ENCODE results near the gene PROCA1. TPM values are rescaled to one million over a fixed set of nuclear protein-coding genes. Genes with fewer than 3 reads are reported as not detected.
A peak's percentile ranks its signal among the peaks of the same experiment; 100 is the strongest.

PROCA1 gene
- total RNA-seq, 4 donors from 2014 or later: 0.36 to 6.2 TPM; not detected in 2

DNA sequence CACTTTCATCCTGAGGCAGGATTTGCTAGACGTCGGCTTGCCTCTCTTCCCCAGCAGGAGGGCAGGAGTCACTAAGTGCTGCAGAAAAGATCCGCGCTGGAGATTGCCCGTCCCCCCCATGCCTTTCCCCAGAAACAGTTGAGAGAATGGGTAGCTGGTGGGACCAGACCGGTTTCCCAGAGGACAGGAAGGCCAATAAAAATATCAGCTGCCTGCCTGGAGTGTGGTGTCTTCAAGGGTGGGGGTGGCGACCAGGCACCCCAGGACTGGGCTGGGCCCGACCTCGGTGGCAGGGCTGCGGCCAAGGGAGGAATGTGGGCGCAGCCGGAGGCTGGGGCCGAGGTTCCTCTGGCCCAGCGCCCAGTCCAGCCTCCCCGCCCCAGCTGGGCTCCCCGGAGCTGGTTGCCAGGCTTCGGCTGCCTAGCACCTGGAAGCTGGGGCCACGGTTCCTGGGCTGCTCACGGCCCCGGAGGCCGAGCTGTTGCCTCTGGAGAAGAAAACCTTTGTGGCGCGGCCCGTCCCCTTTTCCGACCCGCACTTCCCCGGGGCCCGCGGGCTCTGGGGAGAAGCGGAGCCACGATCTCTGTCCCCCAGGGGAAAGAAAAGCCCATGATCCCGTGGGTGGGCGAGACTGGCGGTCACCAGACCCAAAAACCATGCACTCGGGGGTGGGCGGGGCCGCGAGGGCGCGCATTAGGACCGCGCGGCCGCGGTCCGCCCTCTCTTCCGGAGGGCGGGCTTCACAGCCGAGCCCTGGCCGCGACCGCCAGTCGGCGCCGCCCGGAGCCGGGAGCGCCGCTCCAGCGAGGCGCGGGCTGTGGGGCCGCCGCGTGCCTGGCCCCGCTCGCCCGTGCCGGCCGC lies 31.8 kb upstream of the PROCA1 start, which contains the start of gene TRAF4:
Gene TRAF4 (plus strand): TSS at position 769 of the 861 bp plus-strand sequence. CDS start 102 bp downstream, outside the sequence.
- Histone ChIP-seq H3K4me1 (peaks cover 72% of the 10 kb centered on the region), H3K36me3 (peaks cover 11% of the 10 kb centered on the region), H3K27me3 (no peaks in the 10 kb centered on the region), H3K4me3 (peak within 1 kb of the TSS; percentile 68), H3K9me3 (no peaks in the 10 kb centered on the region), H3K27ac (peak within 1 kb of the TSS; percentile 95)
- 2% methylated on average over 9 of the region's 70 CpGs for WGBS
- TF ChIP-seq POLR2A (IDR thresholded peaks at IDR 0.05) (peak; percentile 92), EP300 (IDR thresholded peaks at IDR 0.05) (no peak)
- TF ChIP-seq, protein P1, sequence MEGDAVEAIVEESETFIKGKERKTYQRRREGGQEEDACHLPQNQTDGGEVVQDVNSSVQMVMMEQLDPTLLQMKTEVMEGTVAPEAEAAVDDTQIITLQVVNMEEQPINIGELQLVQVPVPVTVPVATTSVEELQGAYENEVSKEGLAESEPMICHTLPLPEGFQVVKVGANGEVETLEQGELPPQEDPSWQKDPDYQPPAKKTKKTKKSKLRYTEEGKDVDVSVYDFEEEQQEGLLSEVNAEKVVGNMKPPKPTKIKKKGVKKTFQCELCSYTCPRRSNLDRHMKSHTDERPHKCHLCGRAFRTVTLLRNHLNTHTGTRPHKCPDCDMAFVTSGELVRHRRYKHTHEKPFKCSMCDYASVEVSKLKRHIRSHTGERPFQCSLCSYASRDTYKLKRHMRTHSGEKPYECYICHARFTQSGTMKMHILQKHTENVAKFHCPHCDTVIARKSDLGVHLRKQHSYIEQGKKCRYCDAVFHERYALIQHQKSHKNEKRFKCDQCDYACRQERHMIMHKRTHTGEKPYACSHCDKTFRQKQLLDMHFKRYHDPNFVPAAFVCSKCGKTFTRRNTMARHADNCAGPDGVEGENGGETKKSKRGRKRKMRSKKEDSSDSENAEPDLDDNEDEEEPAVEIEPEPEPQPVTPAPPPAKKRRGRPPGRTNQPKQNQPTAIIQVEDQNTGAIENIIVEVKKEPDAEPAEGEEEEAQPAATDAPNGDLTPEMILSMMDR (IDR thresholded peaks at IDR 0.05): peak in 1 of 2 donors; percentile 22
- DNase-seq (ENCODE audit: low spot score in 2 of 2): peak in 1 of 2 donors; percentile 88

DNA sequence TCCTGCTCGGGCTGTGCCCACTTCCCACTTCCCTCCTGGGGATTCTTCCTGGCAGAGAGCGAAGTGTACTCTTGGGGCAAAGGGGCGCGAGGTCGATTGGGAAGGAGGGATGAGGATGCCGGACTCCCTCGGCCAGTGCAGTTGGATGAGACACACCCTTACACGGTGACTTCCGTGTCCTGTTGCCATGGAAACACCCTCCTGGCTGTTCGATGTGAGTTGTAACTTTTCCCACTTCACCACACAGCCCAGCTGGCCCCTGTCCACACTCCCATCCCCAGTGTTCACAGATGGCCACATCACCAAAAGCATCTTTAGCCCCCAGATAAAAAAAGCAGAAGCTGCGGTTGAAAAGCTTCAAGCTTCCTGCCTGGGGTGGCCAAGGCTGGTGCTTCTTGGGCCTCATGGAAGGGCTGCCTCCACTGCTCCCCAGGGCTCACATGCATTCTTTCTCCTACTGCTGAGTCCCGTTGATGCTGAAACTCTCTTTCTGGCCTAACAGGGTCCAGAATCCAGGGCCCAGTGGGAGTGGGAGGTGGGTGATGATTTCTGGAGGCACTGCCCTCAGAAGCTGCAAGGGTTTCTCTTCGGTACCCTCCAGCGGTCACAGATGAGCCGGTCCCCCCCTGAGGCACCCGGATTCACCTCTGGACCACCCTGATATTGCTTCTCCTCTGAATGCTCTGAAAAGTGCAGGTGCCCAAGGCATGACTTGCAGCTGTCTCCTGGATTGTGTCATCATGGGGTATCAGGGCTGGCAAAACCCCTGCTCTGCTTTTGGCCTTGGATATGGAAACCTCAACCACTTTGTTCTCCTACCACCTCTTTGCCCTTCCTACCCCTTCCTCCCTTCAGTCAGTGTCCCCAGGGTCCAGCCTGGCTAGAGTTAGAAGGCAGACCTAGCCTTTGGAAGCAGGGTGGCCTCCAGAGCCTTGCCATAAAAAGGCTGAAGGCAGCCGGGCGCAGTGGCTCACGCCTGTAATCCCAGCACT lies 30.0 kb upstream of the PROCA1 start:
- TF ChIP-seq, protein P1 (IDR thresholded peaks at IDR 0.05): no peak
- TF ChIP-seq POLR2A (IDR thresholded peaks at IDR 0.05): no peak
- TF ChIP-seq POLR2AphosphoS5 (IDR thresholded peaks at IDR 0.05): no peak
- no peak for TF ChIP-seq EP300 (IDR thresholded peaks at IDR 0.05)
- DNase-seq (ENCODE audit: low spot score in 2 of 2): no peak
- H3K4me3 ChIP-seq: no peak overlapping the region
- WGBS: 77% methylated on average over 19 of the region's 19 CpGs
- no peaks in the 10 kb centered on the region for H3K27me3 ChIP-seq
- no peaks in the 10 kb centered on the region for H3K9me3 ChIP-seq
- no peaks in the 10 kb centered on the region for H3K36me3 ChIP-seq
- H3K27ac ChIP-seq: no peak overlapping the region
- H3K4me1 ChIP-seq: peaks cover 55% of the 10 kb centered on the region

DNA sequence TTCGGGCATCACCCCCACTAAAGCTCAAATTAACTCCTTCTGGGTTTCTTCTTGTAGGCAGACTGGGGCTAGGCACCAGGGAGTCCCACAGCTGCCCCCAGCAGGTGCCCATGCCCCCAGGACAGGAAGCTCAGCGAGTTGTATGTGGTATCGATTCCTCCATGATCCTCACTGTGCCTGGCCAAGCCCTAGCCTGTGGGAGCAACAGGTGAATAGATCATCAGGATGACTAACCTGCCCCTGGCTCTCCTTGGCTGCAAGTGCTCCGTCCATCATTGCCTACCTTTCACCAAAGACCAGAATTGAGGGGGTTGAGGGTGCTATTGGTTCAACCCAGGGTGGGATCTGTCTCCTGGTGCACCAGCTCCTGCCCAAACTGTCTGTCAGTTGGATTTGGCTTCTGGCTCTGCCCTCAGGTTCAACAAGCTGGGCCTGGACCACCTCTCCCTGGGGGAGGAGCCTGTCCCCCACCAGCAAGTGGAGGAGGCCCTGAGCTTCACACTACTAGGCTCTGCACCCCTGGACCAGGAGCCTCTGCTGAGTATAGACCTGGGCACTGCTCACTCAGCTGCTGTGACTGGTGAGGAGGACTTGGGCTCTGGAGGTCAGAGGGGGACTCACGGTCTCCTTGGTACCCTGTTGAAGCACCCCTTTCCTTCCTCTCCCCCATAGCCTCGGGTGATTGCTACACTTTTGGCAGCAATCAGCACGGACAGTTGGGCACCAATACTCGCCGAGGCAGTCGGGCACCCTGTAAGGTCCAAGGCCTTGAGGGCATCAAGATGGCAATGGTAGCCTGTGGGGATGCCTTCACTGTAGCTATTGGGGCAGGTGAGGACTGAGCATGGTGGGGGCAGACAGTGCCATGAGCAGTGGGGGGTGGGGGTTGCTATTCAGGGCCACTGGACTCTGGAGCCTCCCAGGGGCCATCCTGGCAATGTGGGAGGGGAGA lies 29.0 kb upstream of the PROCA1 start:
- Histone ChIP-seq H3K27me3 (no peaks in the 10 kb centered on the region), H3K4me1 (peaks cover 45% of the 10 kb centered on the region), H3K4me3 (no peak overlapping the region), H3K36me3 (no peaks in the 10 kb centered on the region), H3K27ac (no peak overlapping the region), H3K9me3 (no peaks in the 10 kb centered on the region)
- no peak for DNase-seq (ENCODE audit: low spot score in 2 of 2)
- TF ChIP-seq EP300 (IDR thresholded peaks at IDR 0.05) (no peak), POLR2AphosphoS5 (IDR thresholded peaks at IDR 0.05) (no peak), POLR2A (IDR thresholded peaks at IDR 0.05) (no peak)
- TF ChIP-seq, protein P1 (IDR thresholded peaks at IDR 0.05): no peak
- WGBS: 74% methylated on average over 10 of the region's 10 CpGs

DNA sequence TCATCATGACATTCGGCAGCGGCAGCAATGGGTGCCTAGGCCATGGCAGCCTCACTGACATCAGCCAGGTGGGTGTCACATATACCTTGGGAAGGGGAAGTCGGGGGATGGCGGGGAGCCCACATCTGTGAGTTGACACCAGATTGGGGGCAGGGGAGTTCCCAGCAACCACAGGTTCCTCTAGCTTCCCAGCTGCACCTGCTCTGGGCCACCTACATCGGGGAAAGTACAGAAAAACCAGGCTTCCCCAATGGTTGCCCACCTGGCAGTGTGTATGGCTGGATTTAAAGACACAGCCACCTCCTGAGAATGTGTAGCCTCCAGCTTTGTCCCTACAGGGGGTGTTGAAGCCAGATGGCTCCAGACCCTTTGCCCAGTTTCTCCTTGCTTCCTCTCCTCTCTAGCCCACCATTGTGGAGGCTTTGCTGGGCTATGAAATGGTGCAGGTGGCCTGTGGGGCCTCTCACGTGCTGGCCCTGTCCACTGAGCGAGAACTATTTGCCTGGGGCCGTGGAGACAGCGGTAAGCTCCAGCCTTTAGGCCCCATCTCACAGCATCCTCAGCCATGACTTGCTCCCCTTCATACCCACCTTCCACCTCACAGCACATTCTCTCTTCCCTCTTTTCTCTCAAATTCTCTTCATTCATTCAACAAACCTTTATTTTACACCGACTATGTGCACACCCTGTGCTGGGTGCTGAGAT lies 27.1 kb upstream of the PROCA1 start:
- H3K36me3 ChIP-seq: no peaks in the 10 kb centered on the region
- 82% methylated on average over 10 of the region's 10 CpGs for WGBS
- H3K9me3 ChIP-seq: no peaks in the 10 kb centered on the region
- H3K27ac ChIP-seq: no peak overlapping the region
- TF ChIP-seq EP300 (IDR thresholded peaks at IDR 0.05) (no peak), POLR2AphosphoS5 (IDR thresholded peaks at IDR 0.05) (no peak), POLR2A (IDR thresholded peaks at IDR 0.05) (no peak)
- TF ChIP-seq, protein P1 (IDR thresholded peaks at IDR 0.05): no peak
- H3K27me3 ChIP-seq: no peaks in the 10 kb centered on the region
- H3K4me3 ChIP-seq: no peak overlapping the region
- peaks cover 32% of the 10 kb centered on the region for H3K4me1 ChIP-seq
- DNase-seq (ENCODE audit: low spot score in 2 of 2): no peak

All from suprapubic skin (tissue), 4 donors.